ENCODE data around the gene PARP8.

DNA sequence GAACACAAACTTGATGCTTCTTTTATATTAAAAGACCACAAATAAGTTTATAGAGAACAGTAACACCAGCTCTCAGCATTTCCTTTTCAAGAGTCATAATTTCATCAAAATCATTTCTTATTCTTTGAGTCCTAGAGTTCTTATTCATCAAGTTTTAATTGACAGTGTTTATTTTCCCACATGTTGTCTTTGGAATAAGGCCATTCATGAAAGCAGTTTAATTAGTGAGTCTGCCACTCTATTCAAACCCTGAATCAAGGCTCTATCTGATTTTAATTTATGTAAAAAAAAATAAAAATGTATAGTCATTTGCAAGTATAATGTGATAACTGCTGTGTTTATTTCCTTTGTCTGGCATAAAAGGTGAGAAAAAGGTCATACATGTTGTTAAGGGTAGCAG is 176.7 kb downstream of the PARP8 start:
- TF ChIP-seq, protein P1, sequence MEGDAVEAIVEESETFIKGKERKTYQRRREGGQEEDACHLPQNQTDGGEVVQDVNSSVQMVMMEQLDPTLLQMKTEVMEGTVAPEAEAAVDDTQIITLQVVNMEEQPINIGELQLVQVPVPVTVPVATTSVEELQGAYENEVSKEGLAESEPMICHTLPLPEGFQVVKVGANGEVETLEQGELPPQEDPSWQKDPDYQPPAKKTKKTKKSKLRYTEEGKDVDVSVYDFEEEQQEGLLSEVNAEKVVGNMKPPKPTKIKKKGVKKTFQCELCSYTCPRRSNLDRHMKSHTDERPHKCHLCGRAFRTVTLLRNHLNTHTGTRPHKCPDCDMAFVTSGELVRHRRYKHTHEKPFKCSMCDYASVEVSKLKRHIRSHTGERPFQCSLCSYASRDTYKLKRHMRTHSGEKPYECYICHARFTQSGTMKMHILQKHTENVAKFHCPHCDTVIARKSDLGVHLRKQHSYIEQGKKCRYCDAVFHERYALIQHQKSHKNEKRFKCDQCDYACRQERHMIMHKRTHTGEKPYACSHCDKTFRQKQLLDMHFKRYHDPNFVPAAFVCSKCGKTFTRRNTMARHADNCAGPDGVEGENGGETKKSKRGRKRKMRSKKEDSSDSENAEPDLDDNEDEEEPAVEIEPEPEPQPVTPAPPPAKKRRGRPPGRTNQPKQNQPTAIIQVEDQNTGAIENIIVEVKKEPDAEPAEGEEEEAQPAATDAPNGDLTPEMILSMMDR (IDR thresholded peaks at IDR 0.05) = no peak
- no peak for TF ChIP-seq POLR2A (IDR thresholded peaks at IDR 0.05)
